ENCODE data around the gene SPHK1. TPM values are rescaled to one million over a fixed set of nuclear protein-coding genes. Genes with fewer than 3 reads are reported as not detected.

The SPHK1 gene
- total RNA-seq, 4 donors from 2014 or later: 9.7 to 35.6 (median 18.3) TPM

GRCh38 chr17:76386966-76387765 lies 2.8 kb downstream of the SPHK1 start:
- no peak overlapping the region for H3K4me3 ChIP-seq (ENCODE audit: low read depth, poor library complexity, severe bottlenecking)
- intact Hi-C loops (cut with DNase I; ENCODE audit: low total_unique reads): no loop called here
- no peak for DNase-seq (ENCODE audit: low spot score in 2 of 2)
- 93 to 94% methylated on average over 18 to 29 of the region's 31 CpGs for WGBS, 2 donors
- TF ChIP-seq POLR2A (IDR thresholded peaks at IDR 0.05) (no peak), CTCF (IDR thresholded peaks at IDR 0.05) (no peak)

- WGBS, 2 donors: 57 to 63% methylated on average over 16 of the region's 16 CpGs
- TF ChIP-seq CTCF (IDR thresholded peaks at IDR 0.05) (no peak), POLR2A (IDR thresholded peaks at IDR 0.05) (no peak)
- H3K4me3 ChIP-seq (ENCODE audit: low read depth, poor library complexity, severe bottlenecking): no peak overlapping the region
- intact Hi-C loops (cut with DNase I; ENCODE audit: low total_unique reads): no loop called here
- DNase-seq (ENCODE audit: low spot score in 2 of 2): no peak
These were observed 4.8 kb downstream of the SPHK1 start for GRCh38 chr17:76388966-76389888.

GRCh38 chr17:76390003-76390421 lies 5.6 kb downstream of the SPHK1 start:
- H3K4me3 ChIP-seq (ENCODE audit: low read depth, poor library complexity, severe bottlenecking): no peak overlapping the region
- intact Hi-C loops (cut with DNase I; ENCODE audit: low total_unique reads): no loop called here
- 75 to 79% methylated on average over 10 to 11 of the region's 11 CpGs for WGBS, 2 donors
- no peak for DNase-seq (ENCODE audit: low spot score in 2 of 2)
- TF ChIP-seq POLR2A (IDR thresholded peaks at IDR 0.05) (no peak), CTCF (IDR thresholded peaks at IDR 0.05) (no peak)

- DNase-seq (ENCODE audit: low spot score in 2 of 2): no peak
- 90 to 97% methylated on average over 17 of the region's 21 CpGs for WGBS, 2 donors
- H3K4me3 ChIP-seq (ENCODE audit: low read depth, poor library complexity, severe bottlenecking): no peak overlapping the region
- TF ChIP-seq CTCF (IDR thresholded peaks at IDR 0.05): no peak
- no peak for TF ChIP-seq POLR2A (IDR thresholded peaks at IDR 0.05)
- intact Hi-C loops (cut with DNase I; ENCODE audit: low total_unique reads): no loop called here
These were observed 6.8 kb downstream of the SPHK1 start for GRCh38 chr17:76391200-76391715.

GRCh38 chr17:76394166-76394565 lies 9.8 kb downstream of the SPHK1 start:
- TF ChIP-seq POLR2A (IDR thresholded peaks at IDR 0.05) (no peak), CTCF (IDR thresholded peaks at IDR 0.05) (no peak)
- H3K4me3 ChIP-seq (ENCODE audit: low read depth, poor library complexity, severe bottlenecking): no peak overlapping the region
- 89 to 93% methylated on average over 10 of the region's 10 CpGs for WGBS, 2 donors
- intact Hi-C loops (cut with DNase I; ENCODE audit: low total_unique reads): no loop called here
- DNase-seq (ENCODE audit: low spot score in 2 of 2): no peak

Measured in lower leg skin (tissue), 4 donors.